H1 (cell line): ENCODE data around the gene SCGB1A1. TPM values are rescaled to one million over a fixed set of nuclear protein-coding genes. Genes with fewer than 3 reads are reported as not detected.

Experiments
- BCL11A ChIP-seq, 2 experiments: IDR thresholded peaks; one replicate each; pipeline ENCODE4 v1.6.1; 2011; ENCODE audit warnings: low read depth in 2 of 2, low read length in 2 of 2, mild to moderate bottlenecking in 2 of 2
- CBX8 ChIP-seq: fragments of 300-800, 300-1000 bp; sonication (generic); IDR thresholded peaks from 2 replicates; pipeline ENCODE4 v1.7.1; 2016; ENCODE audit warnings: low read depth, low read length, borderline replicate concordance
- FOSL1 ChIP-seq: IDR thresholded peaks from 2 replicates; pipeline ENCODE4 v1.6.1; 2011; ENCODE audit warnings: mild to moderate bottlenecking, low read depth, low read length, moderate library complexity; ENCODE audit not compliant: insufficient read depth
- KDM4A ChIP-seq: IDR thresholded peaks from one replicate; pipeline ENCODE4 v1.7.1; 2012; ENCODE audit warnings: low read depth, mild to moderate bottlenecking, moderate library complexity, low read length, inconsistent platforms; ENCODE audit not compliant: severe bottlenecking
- MAFK ChIP-seq: IDR thresholded peaks from 2 replicates; pipeline ENCODE4 v1.6.1; 2012; ENCODE audit warnings: low read depth, mild to moderate bottlenecking, improper control_type of control experiment, low read length
- POLR2AphosphoS5 ChIP-seq: IDR thresholded peaks from 2 replicates; pipeline ENCODE4 v1.6.1; 2011; ENCODE audit warnings: low read depth, low read length
- RFX5 ChIP-seq: IDR thresholded peaks from 2 replicates; pipeline ENCODE4 v1.6.1; 2011; ENCODE audit warnings: low read depth, low read length, improper control_type of control experiment, borderline replicate concordance
- polyA plus RNA-seq, 7 experiments: library from polyadenylated mRNA; depleted of rRNA in 3 of 7; stranded (reverse) in 5 of 7; unstranded in 2 of 7; fragments of >200 nt in 5 of 7; fragments of 200-250 nt in 2 of 7; gene quantifications; 1 replicate in 5 of 7; 2 replicates in 1 of 7; 4 replicates in 1 of 7; pipeline versions ENCODE4 v1.2.1 to v1.2.3, GENCODE V29; 2011 to 2013; ENCODE audit warnings: missing spikeins in 2 of 7, mixed read lengths in 2 of 7
- total RNA-seq: library from RNA; stranded (reverse); fragmentation: NEBNext Ultra II Directional; extraction: Animal tissue kit (Norgen Biotek cat#: 25700); gene quantifications from 2 replicates; pipeline ENCODE4 v1.2.1, GENCODE V29; 2021
- TF ChIP-seq, protein P1 (sequence below): IDR thresholded peaks from 2 replicates; pipeline ENCODE4 v1.6.1; 2012; ENCODE audit warnings: inconsistent platforms
- TF ChIP-seq, protein P2 (sequence below): fragments of 300-600 bp; sonication (generic); IDR thresholded peaks from 2 replicates; pipeline ENCODE4 v1.7.1; 2012; ENCODE audit warnings: low read length, moderate library complexity, mild to moderate bottlenecking, inconsistent platforms; ENCODE audit not compliant: insufficient replicate concordance

SCGB1A1 gene
- total and polyA plus RNA-seq, 2 of the 8 experiments (the other 6 are each of a cell fraction or from before 2014, with no cell fraction given) = not detected

- TF ChIP-seq FOSL1 (no peak), BCL11A (IDR thresholded peaks at IDR 0.05; ENCODE audit: low read depth in 2 of 2, low read length in 2 of 2) (no peak), CBX8 (no peak), MAFK (no peak), POLR2AphosphoS5 (no peak), RFX5 (no peak), KDM4A (no peak)
- TF ChIP-seq, protein P1, sequence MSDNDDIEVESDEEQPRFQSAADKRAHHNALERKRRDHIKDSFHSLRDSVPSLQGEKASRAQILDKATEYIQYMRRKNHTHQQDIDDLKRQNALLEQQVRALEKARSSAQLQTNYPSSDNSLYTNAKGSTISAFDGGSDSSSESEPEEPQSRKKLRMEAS = no peak
- TF ChIP-seq, protein P2, sequence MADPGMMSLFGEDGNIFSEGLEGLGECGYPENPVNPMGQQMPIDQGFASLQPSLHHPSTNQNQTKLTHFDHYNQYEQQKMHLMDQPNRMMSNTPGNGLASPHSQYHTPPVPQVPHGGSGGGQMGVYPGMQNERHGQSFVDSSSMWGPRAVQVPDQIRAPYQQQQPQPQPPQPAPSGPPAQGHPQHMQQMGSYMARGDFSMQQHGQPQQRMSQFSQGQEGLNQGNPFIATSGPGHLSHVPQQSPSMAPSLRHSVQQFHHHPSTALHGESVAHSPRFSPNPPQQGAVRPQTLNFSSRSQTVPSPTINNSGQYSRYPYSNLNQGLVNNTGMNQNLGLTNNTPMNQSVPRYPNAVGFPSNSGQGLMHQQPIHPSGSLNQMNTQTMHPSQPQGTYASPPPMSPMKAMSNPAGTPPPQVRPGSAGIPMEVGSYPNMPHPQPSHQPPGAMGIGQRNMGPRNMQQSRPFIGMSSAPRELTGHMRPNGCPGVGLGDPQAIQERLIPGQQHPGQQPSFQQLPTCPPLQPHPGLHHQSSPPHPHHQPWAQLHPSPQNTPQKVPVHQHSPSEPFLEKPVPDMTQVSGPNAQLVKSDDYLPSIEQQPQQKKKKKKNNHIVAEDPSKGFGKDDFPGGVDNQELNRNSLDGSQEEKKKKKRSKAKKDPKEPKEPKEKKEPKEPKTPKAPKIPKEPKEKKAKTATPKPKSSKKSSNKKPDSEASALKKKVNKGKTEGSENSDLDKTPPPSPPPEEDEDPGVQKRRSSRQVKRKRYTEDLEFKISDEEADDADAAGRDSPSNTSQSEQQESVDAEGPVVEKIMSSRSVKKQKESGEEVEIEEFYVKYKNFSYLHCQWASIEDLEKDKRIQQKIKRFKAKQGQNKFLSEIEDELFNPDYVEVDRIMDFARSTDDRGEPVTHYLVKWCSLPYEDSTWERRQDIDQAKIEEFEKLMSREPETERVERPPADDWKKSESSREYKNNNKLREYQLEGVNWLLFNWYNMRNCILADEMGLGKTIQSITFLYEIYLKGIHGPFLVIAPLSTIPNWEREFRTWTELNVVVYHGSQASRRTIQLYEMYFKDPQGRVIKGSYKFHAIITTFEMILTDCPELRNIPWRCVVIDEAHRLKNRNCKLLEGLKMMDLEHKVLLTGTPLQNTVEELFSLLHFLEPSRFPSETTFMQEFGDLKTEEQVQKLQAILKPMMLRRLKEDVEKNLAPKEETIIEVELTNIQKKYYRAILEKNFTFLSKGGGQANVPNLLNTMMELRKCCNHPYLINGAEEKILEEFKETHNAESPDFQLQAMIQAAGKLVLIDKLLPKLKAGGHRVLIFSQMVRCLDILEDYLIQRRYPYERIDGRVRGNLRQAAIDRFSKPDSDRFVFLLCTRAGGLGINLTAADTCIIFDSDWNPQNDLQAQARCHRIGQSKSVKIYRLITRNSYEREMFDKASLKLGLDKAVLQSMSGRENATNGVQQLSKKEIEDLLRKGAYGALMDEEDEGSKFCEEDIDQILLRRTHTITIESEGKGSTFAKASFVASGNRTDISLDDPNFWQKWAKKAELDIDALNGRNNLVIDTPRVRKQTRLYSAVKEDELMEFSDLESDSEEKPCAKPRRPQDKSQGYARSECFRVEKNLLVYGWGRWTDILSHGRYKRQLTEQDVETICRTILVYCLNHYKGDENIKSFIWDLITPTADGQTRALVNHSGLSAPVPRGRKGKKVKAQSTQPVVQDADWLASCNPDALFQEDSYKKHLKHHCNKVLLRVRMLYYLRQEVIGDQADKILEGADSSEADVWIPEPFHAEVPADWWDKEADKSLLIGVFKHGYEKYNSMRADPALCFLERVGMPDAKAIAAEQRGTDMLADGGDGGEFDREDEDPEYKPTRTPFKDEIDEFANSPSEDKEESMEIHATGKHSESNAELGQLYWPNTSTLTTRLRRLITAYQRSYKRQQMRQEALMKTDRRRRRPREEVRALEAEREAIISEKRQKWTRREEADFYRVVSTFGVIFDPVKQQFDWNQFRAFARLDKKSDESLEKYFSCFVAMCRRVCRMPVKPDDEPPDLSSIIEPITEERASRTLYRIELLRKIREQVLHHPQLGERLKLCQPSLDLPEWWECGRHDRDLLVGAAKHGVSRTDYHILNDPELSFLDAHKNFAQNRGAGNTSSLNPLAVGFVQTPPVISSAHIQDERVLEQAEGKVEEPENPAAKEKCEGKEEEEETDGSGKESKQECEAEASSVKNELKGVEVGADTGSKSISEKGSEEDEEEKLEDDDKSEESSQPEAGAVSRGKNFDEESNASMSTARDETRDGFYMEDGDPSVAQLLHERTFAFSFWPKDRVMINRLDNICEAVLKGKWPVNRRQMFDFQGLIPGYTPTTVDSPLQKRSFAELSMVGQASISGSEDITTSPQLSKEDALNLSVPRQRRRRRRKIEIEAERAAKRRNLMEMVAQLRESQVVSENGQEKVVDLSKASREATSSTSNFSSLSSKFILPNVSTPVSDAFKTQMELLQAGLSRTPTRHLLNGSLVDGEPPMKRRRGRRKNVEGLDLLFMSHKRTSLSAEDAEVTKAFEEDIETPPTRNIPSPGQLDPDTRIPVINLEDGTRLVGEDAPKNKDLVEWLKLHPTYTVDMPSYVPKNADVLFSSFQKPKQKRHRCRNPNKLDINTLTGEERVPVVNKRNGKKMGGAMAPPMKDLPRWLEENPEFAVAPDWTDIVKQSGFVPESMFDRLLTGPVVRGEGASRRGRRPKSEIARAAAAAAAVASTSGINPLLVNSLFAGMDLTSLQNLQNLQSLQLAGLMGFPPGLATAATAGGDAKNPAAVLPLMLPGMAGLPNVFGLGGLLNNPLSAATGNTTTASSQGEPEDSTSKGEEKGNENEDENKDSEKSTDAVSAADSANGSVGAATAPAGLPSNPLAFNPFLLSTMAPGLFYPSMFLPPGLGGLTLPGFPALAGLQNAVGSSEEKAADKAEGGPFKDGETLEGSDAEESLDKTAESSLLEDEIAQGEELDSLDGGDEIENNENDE = no peak
These were observed 26.0 kb downstream of the SCGB1A1 start (continued) for GRCh38 chr11:62444835-62445234.
